Glutamatergic neuron (in vitro differentiated cells): Measurements from ENCODE around the gene CHST7. TPM values are rescaled to one million over a fixed set of nuclear protein-coding genes. Genes with fewer than 3 reads are reported as not detected.

Experiments
- DNase-seq: peaks from one replicate; pipeline ENCODE4 v3.0.0; 2022
- H3K27ac Mint-ChIP-seq: one replicate; pipeline ENCODE4 v1.8.0; 2020; ENCODE audit warnings: mild to moderate bottlenecking, mixed read lengths, inconsistent platforms; ENCODE audit not compliant: unreplicated experiment
- H3K27me3 Mint-ChIP-seq: one replicate; pipeline ENCODE4 v1.8.0; 2020; ENCODE audit warnings: mild to moderate bottlenecking, moderate library complexity, mixed read lengths, inconsistent platforms; ENCODE audit not compliant: unreplicated experiment
- H3K36me3 Mint-ChIP-seq: one replicate; pipeline ENCODE4 v1.8.0; 2020; ENCODE audit warnings: mild to moderate bottlenecking, mixed read lengths, inconsistent platforms; ENCODE audit not compliant: unreplicated experiment
- H3K4me1 Mint-ChIP-seq: one replicate; pipeline ENCODE4 v1.8.0; 2020; ENCODE audit warnings: mild to moderate bottlenecking, low read depth, mixed read lengths, inconsistent platforms; ENCODE audit not compliant: unreplicated experiment
- H3K4me3 Mint-ChIP-seq: one replicate; pipeline ENCODE4 v1.8.0; 2020; ENCODE audit warnings: mild to moderate bottlenecking, mixed read lengths, inconsistent platforms; ENCODE audit not compliant: unreplicated experiment
- H3K9me3 Mint-ChIP-seq: one replicate; pipeline ENCODE4 v1.8.0; 2020; ENCODE audit warnings: mild to moderate bottlenecking, moderate library complexity, mixed read lengths, inconsistent platforms; ENCODE audit not compliant: unreplicated experiment
- total RNA-seq: library from RNA; stranded (reverse); fragmentation: NEBNext Ultra II Directional; extraction: Animal tissue kit (Norgen Biotek cat#: 25700); gene quantifications from one replicate; pipeline ENCODE4 v1.2.1, GENCODE V29; 2021; ENCODE audit not compliant: unreplicated experiment
- TF ChIP-seq, protein P1 (sequence below): fragments of 200-600 bp; sonication (generic); IDR thresholded peaks from one replicate; pipeline ENCODE4 v1.5.0; 2021; ENCODE audit not compliant: partially characterized antibody, unreplicated experiment

Gene CHST7
- total RNA-seq, 1 donor from 2014 or later, result 1.7 TPM

DNA sequence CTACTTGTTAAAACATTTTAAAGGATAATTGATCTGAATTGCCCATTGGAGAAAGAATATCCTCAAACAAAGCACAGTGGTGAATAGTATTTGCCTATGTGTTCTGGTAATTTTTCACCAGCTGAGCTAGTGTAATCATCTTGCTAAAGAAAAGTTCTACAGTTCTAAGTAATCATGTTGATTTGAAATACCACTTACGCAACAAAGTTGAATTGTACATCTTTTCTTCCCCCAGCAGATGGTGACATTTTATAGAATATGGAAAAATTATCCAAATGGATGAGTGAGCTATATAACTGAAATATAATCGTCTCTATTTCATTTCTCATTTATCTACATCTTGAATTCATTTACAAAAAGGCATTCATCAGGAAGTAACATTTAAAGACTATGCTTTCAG lies 18.6 kb upstream of the CHST7 start:
- Mint-ChIP-seq H3K4me3 (no peak overlapping the region), H3K4me1 (no peaks in the 10 kb centered on the region), H3K27ac (no peak overlapping the region), H3K27me3 (no peaks in the 10 kb centered on the region), H3K9me3 (peaks cover 2% of the 10 kb centered on the region), H3K36me3 (no peaks in the 10 kb centered on the region)
- TF ChIP-seq, protein P1, sequence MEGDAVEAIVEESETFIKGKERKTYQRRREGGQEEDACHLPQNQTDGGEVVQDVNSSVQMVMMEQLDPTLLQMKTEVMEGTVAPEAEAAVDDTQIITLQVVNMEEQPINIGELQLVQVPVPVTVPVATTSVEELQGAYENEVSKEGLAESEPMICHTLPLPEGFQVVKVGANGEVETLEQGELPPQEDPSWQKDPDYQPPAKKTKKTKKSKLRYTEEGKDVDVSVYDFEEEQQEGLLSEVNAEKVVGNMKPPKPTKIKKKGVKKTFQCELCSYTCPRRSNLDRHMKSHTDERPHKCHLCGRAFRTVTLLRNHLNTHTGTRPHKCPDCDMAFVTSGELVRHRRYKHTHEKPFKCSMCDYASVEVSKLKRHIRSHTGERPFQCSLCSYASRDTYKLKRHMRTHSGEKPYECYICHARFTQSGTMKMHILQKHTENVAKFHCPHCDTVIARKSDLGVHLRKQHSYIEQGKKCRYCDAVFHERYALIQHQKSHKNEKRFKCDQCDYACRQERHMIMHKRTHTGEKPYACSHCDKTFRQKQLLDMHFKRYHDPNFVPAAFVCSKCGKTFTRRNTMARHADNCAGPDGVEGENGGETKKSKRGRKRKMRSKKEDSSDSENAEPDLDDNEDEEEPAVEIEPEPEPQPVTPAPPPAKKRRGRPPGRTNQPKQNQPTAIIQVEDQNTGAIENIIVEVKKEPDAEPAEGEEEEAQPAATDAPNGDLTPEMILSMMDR, result no peak
- no peak for DNase-seq

DNA sequence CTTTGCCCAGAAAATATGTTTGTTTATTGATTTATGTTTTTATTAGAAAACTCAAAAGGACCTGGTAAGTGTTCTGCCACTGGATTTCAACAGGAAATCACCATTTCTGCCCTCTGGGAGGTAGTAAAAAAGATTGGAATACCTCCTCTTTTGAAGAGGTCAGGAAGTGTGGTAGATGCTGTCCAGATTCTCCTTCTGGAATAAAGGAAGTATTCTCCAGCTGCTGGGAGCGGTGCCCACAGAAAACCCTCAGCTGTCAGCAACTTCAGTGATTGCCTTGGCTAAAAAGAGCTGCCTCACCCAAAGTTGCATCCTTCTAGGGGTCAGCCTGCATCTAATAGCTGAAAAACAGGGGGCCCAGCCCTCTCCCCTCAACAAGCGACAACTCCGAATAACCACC lies 14.5 kb upstream of the CHST7 start:
- no peak overlapping the region for H3K4me3 Mint-ChIP-seq
- no peak overlapping the region for H3K27ac Mint-ChIP-seq
- DNase-seq, result no peak
- H3K4me1 Mint-ChIP-seq, result no peaks in the 10 kb centered on the region
- TF ChIP-seq, protein P1, result no peak
- peaks cover 2% of the 10 kb centered on the region for H3K9me3 Mint-ChIP-seq
- peaks cover 5% of the 10 kb centered on the region for H3K36me3 Mint-ChIP-seq
- H3K27me3 Mint-ChIP-seq, result no peaks in the 10 kb centered on the region

DNA sequence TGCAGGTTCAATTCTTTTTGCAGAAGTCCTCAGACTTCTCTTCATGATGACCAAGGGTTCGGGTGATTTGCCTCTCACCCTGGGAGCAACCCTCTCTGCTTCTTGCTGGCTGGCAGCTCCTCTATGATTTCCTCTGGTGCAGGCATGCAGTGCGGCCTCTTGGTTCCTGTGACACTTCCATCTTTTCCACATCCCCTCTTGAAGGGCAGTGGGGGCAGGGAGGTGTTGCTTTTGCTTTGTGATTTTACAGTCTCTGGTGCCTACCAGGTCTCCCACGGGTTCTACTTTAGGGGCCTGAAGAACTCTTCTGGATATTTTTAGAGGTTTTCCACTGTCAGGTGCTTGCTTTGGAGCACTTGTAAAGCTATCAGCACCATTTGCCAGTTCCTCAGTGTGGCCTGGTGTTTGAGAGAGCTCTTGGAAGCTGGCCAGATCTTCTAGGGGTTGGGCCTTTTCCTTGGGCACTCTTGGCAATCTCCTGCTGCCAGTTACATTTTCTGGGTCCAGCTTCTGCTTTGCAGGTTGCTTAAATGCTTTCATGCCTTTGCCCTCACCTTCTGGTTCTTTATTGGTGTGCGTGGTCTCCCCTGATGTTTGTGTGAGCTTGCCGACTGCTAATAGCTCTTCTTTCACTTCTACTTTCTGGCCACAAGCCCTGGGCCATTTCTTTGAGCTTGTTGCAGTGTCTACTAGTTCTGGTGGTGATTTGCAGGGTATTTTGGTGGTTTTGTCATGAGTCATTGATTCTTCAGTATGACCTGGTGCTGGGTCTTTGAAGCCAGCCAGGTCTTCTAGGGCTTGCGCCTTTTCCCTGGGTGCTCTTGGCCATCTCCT lies 11.5 kb upstream of the CHST7 start:
- Mint-ChIP-seq H3K9me3 (peaks cover 2% of the 10 kb centered on the region), H3K36me3 (peaks cover 5% of the 10 kb centered on the region), H3K4me1 (no peaks in the 10 kb centered on the region), H3K27me3 (no peaks in the 10 kb centered on the region), H3K27ac (no peak overlapping the region), H3K4me3 (no peak overlapping the region)
- TF ChIP-seq, protein P1, result no peak
- no peak for DNase-seq

DNA sequence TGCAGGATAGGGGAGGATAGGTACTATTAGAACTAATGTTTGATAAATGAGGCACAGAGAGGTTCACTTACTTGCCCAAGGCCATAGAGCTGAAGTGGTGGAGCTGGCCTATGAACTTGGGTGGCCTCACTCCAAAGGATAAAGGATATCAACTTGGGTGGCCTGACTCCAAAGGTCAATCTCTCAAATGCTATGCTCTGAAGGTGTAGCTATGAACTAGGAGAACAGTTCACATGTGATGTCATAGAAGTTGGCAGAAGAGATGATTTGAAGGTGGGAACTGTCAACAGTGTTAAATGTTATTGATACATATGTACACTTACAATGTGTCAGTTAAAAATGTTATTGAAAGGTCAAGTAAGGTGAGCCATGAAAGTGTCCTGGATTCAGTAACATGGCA lies 6.2 kb upstream of the CHST7 start:
- Mint-ChIP-seq H3K27ac (no peak overlapping the region), H3K36me3 (peaks cover 2% of the 10 kb centered on the region), H3K9me3 (peaks cover 2% of the 10 kb centered on the region), H3K27me3 (peaks cover 3% of the 10 kb centered on the region), H3K4me1 (no peaks in the 10 kb centered on the region), H3K4me3 (no peak overlapping the region)
- DNase-seq, result no peak
- TF ChIP-seq, protein P1, result no peak

DNA sequence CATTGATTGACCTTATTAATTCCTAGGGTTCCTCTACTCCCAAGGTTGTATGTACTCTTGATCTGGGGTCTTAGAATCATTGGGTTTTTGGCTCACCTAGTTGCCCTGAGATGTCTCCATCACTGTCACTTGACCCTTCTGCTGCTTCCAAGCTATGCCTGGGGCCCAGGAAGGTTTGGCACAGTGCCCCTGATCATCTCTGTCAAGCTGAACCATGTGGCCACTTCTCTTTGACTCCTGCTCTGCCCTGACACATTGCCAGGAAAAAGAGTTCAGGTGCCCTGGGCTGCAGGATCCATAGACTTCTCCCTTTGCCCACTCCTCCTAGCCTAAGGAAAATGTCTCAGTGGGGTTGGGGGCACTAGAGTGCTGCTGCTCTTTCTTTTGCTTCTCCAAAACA lies 3.9 kb upstream of the CHST7 start:
- H3K4me3 Mint-ChIP-seq, result no peak overlapping the region
- peaks cover 2% of the 10 kb centered on the region for H3K9me3 Mint-ChIP-seq
- H3K4me1 Mint-ChIP-seq, result no peaks in the 10 kb centered on the region
- TF ChIP-seq, protein P1, result no peak
- H3K27me3 Mint-ChIP-seq, result peaks cover 3% of the 10 kb centered on the region
- no peak for DNase-seq
- H3K27ac Mint-ChIP-seq, result no peak overlapping the region
- no peaks in the 10 kb centered on the region for H3K36me3 Mint-ChIP-seq
